GM12878 (cell line): ENCODE measurements around the gene CCR7. TPM values are rescaled to one million over a fixed set of nuclear protein-coding genes. Genes with fewer than 3 reads are reported as not detected.

Source experiments
- BRCA1 ChIP-seq: IDR thresholded peaks from 2 replicates; pipeline ENCODE4 v1.6.1; 2011; ENCODE audit warnings: low read depth, low read length, improper control_type of control experiment
- CBFB ChIP-seq: IDR thresholded peaks from 2 replicates; pipeline ENCODE4 v1.6.1; 2016; ENCODE audit warnings: antibody characterized with exemption, low read depth
- DPF2 ChIP-seq: fragments of 450-650 bp; IDR thresholded peaks from 2 replicates; pipeline ENCODE4 v1.6.1; 2017; ENCODE audit warnings: mild to moderate bottlenecking
- EP300 ChIP-seq, 2 experiments: fragments of 150-350 bp in 1 of 2; IDR thresholded peaks; 2 replicates each; pipeline ENCODE4 v1.6.1; 2011 to 2012; ENCODE audit warnings: low read depth in 2 of 2, low read length in 2 of 2, borderline replicate concordance in 1 of 2, improper control_type of control experiment in 1 of 2, inconsistent platforms in 1 of 2; ENCODE audit not compliant: control insufficient read depth in 1 of 2
- ESRRA ChIP-seq: IDR thresholded peaks from 2 replicates; pipeline ENCODE4 v1.6.1; 2012; ENCODE audit warnings: mild to moderate bottlenecking, low read length, improper control_type of control experiment
- EZH2 ChIP-seq: IDR thresholded peaks from 2 replicates; pipeline ENCODE4 v1.6.1; 2012; ENCODE audit warnings: low read depth, mild to moderate bottlenecking, control low read depth, inconsistent platforms, low read length, borderline replicate concordance; ENCODE audit not compliant: control insufficient read depth
- IKZF1 ChIP-seq: fragments of 450-650 bp; conservative IDR thresholded peaks from 2 replicates; pipeline ENCODE4 v1.6.1; 2017; ENCODE audit warnings: antibody characterized with exemption, mild to moderate bottlenecking
- NKRF ChIP-seq: fragments of 450-650 bp; conservative IDR thresholded peaks from 2 replicates; pipeline ENCODE4 v1.6.1; 2017; ENCODE audit warnings: mild to moderate bottlenecking, moderate library complexity
- NR2C1 ChIP-seq: fragments of 450-650 bp; IDR thresholded peaks from 2 replicates; pipeline ENCODE4 v1.6.1; 2017; ENCODE audit warnings: antibody characterized with exemption, mild to moderate bottlenecking, moderate library complexity
- PAX8 ChIP-seq: fragments of 450-650 bp; IDR thresholded peaks from 2 replicates; pipeline ENCODE4 v1.6.1; 2017; ENCODE audit warnings: mild to moderate bottlenecking, moderate library complexity
- RB1 ChIP-seq: fragments of 450-650 bp; formaldehyde crosslinking; IDR thresholded peaks from 2 replicates; pipeline ENCODE4 v1.6.1; 2017; ENCODE audit warnings: mild to moderate bottlenecking, borderline replicate concordance
- RUNX3 ChIP-seq: IDR thresholded peaks from 2 replicates; pipeline ENCODE4 v1.6.1; 2012; ENCODE audit warnings: low read length, inconsistent platforms
- WRNIP1 ChIP-seq: IDR thresholded peaks from 2 replicates; pipeline ENCODE4 v1.6.1; 2011; ENCODE audit warnings: low read depth, low read length, improper control_type of control experiment, borderline replicate concordance
- ZNF384 ChIP-seq: IDR thresholded peaks from 2 replicates; pipeline ENCODE4 v1.6.1; 2012; ENCODE audit warnings: low read depth, mild to moderate bottlenecking, low read length, improper control_type of control experiment, borderline replicate concordance
- ZNF622 ChIP-seq: fragments of 450-650 bp; IDR thresholded peaks from 2 replicates; pipeline ENCODE4 v1.6.1; 2017; ENCODE audit warnings: mild to moderate bottlenecking, inconsistent platforms
- polyA plus RNA-seq, 11 experiments: library from polyadenylated mRNA; depleted of rRNA in 4 of 11; unstranded in 6 of 11; stranded (reverse) in 5 of 11; fragments of >200 nt; fragmentation: Nextera tagmentation in 4 of 11; fragmentation: Illumina TruSeq in 1 of 11; extraction: Ambion mirVana in 4 of 11; extraction: Trizol in 1 of 11; gene quantifications; 1 replicate in 1 of 11; 2 replicates in 10 of 11; pipeline versions ENCODE4 v1.2.1 to v1.2.3, GENCODE V29; 2011 to 2016; ENCODE audit warnings: inconsistent platforms in 2 of 11, missing spikeins in 2 of 11, low read depth in 1 of 11
- total RNA-seq, 4 experiments: library from RNA; depleted of rRNA in 3 of 4; stranded (reverse); fragments of >200 nt in 3 of 4; fragmentation: Illumina TruSeq in 1 of 4; extraction: Trizol in 1 of 4; gene quantifications; 2 replicates each; pipeline versions ENCODE4 v1.2.1 to v1.2.3, GENCODE V29; 2013 to 2021
- TF ChIP-seq, protein P1 (sequence below): IDR thresholded peaks from 2 replicates; pipeline ENCODE4 v1.6.1; 2012; ENCODE audit warnings: mild to moderate bottlenecking, low read depth, low read length
- TF ChIP-seq, protein P2 (sequence below): fragments of 150-350 bp; IDR thresholded peaks from 2 replicates; pipeline ENCODE4 v1.6.1; 2014; ENCODE audit warnings: mild to moderate bottlenecking, low read depth, low read length
- TF ChIP-seq, protein P3 (sequence below): fragments of 450-650 bp; formaldehyde crosslinking; IDR thresholded peaks from 2 replicates; pipeline ENCODE4 v1.5.0; 2022; ENCODE audit warnings: mild to moderate bottlenecking, missing genetic modification characterization
- TF ChIP-seq, protein P4 (sequence below): fragments of 450-650 bp; IDR thresholded peaks from 2 replicates; pipeline ENCODE4 v1.6.1; 2016; ENCODE audit warnings: mild to moderate bottlenecking

Gene CCR7
- total and polyA plus RNA-seq, 10 of the 15 experiments (the other 5 are each of a cell fraction or from before 2014, with no cell fraction given) = 131 to 1,171 (median 260) TPM

DNA sequence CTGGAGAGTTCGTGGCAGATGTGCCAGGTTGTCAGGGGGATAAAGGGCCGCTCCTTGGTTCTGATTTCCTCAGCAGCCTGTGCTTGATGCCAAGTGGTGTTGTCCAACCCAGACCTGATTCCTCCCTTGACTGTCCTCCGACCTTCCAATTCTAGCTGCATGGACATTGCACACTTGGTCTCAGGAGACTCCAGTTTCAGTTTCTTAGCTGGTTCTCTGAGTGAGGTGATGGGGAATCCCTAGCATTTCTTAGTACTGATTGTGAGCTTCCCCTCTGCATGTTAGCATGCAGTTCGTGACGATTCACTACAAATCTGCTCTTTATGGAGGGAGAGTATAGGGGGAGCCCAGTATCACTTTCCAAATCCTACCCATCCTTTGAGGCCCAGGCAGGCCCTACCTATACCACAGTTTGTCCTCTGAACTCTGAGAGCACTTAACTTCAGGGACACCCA is 12.4 kb upstream of the CCR7 start (continued):
- TF ChIP-seq, protein P1, sequence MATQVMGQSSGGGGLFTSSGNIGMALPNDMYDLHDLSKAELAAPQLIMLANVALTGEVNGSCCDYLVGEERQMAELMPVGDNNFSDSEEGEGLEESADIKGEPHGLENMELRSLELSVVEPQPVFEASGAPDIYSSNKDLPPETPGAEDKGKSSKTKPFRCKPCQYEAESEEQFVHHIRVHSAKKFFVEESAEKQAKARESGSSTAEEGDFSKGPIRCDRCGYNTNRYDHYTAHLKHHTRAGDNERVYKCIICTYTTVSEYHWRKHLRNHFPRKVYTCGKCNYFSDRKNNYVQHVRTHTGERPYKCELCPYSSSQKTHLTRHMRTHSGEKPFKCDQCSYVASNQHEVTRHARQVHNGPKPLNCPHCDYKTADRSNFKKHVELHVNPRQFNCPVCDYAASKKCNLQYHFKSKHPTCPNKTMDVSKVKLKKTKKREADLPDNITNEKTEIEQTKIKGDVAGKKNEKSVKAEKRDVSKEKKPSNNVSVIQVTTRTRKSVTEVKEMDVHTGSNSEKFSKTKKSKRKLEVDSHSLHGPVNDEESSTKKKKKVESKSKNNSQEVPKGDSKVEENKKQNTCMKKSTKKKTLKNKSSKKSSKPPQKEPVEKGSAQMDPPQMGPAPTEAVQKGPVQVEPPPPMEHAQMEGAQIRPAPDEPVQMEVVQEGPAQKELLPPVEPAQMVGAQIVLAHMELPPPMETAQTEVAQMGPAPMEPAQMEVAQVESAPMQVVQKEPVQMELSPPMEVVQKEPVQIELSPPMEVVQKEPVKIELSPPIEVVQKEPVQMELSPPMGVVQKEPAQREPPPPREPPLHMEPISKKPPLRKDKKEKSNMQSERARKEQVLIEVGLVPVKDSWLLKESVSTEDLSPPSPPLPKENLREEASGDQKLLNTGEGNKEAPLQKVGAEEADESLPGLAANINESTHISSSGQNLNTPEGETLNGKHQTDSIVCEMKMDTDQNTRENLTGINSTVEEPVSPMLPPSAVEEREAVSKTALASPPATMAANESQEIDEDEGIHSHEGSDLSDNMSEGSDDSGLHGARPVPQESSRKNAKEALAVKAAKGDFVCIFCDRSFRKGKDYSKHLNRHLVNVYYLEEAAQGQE = no peak
- TF ChIP-seq, protein P2, sequence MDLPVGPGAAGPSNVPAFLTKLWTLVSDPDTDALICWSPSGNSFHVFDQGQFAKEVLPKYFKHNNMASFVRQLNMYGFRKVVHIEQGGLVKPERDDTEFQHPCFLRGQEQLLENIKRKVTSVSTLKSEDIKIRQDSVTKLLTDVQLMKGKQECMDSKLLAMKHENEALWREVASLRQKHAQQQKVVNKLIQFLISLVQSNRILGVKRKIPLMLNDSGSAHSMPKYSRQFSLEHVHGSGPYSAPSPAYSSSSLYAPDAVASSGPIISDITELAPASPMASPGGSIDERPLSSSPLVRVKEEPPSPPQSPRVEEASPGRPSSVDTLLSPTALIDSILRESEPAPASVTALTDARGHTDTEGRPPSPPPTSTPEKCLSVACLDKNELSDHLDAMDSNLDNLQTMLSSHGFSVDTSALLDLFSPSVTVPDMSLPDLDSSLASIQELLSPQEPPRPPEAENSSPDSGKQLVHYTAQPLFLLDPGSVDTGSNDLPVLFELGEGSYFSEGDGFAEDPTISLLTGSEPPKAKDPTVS = no peak
- TF ChIP-seq RUNX3 = peak; percentile 80
- peak; percentile 92 for TF ChIP-seq IKZF1
- TF ChIP-seq CBFB = peak; percentile 59; the same call in 1 of the 2 replicates
- no peak for TF ChIP-seq EZH2
- TF ChIP-seq, protein P3, sequence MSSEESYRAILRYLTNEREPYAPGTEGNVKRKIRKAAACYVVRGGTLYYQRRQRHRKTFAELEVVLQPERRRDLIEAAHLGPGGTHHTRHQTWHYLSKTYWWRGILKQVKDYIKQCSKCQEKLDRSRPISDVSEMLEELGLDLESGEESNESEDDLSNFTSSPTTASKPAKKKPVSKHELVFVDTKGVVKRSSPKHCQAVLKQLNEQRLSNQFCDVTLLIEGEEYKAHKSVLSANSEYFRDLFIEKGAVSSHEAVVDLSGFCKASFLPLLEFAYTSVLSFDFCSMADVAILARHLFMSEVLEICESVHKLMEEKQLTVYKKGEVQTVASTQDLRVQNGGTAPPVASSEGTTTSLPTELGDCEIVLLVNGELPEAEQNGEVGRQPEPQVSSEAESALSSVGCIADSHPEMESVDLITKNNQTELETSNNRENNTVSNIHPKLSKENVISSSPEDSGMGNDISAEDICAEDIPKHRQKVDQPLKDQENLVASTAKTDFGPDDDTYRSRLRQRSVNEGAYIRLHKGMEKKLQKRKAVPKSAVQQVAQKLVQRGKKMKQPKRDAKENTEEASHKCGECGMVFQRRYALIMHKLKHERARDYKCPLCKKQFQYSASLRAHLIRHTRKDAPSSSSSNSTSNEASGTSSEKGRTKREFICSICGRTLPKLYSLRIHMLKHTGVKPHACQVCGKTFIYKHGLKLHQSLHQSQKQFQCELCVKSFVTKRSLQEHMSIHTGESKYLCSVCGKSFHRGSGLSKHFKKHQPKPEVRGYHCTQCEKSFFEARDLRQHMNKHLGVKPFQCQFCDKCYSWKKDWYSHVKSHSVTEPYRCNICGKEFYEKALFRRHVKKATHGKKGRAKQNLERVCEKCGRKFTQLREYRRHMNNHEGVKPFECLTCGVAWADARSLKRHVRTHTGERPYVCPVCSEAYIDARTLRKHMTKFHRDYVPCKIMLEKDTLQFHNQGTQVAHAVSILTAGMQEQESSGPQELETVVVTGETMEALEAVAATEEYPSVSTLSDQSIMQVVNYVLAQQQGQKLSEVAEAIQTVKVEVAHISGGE (CRISPR knock-in tag) = no peak
- TF ChIP-seq ZNF384 = no peak
- no peak for TF ChIP-seq WRNIP1
- no peak for TF ChIP-seq BRCA1
- no peak for TF ChIP-seq ZNF622
- no peak for TF ChIP-seq PAX8
- no peak for TF ChIP-seq NKRF
- TF ChIP-seq DPF2 = peak; percentile 51; the same call in 1 of the 2 replicates
- TF ChIP-seq, protein P4, sequence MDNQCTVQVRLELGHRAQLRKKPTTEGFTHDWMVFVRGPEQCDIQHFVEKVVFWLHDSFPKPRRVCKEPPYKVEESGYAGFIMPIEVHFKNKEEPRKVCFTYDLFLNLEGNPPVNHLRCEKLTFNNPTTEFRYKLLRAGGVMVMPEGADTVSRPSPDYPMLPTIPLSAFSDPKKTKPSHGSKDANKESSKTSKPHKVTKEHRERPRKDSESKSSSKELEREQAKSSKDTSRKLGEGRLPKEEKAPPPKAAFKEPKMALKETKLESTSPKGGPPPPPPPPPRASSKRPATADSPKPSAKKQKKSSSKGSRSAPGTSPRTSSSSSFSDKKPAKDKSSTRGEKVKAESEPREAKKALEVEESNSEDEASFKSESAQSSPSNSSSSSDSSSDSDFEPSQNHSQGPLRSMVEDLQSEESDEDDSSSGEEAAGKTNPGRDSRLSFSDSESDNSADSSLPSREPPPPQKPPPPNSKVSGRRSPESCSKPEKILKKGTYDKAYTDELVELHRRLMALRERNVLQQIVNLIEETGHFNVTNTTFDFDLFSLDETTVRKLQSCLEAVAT = peak; percentile 83
- TF ChIP-seq NR2C1 = peak; percentile 71
- TF ChIP-seq EP300 (IDR thresholded peaks at IDR 0.05; ENCODE audit: borderline replicate concordance in 1 of 2, control insufficient read depth in 1 of 2, low read depth in 2 of 2, low read length in 2 of 2) = peak; percentile 90 to 97; a peak in 3 of 4 replicates
- no peak for TF ChIP-seq RB1
- TF ChIP-seq ESRRA = peak; percentile 30; the same call in 1 of the 2 replicates
